GM12878 (cell line): ENCODE data around the gene NDOR1. TPM values are rescaled to one million over a fixed set of nuclear protein-coding genes. Genes with fewer than 3 reads are reported as not detected.

Experiments
- ATAC-seq: fragments of 200-7000 bp; cut with Tn5 transposase; 3 replicates; pipeline ENCODE4 v1.9.1; 2020; ENCODE audit warnings: mild to moderate bottlenecking, moderate library complexity
- BruUV-seq: library from RNA; stranded (reverse); fragments of 400-500 nt; replicated peaks from 2 replicates; lab custom pipeline; 2021; lab: Mats Ljungman, UMichigan
- CTCF ChIA-PET: fragments of 300-600 bp; sonication (Branson Sonifier 250); formaldehyde crosslinking; extraction: SDS; loops from one replicate; lab custom pipeline; 2021; ENCODE audit warnings: inconsistent platforms; lab: Yijun Ruan, JAX
- POLR2A ChIA-PET: fragments of 350-600 bp; formaldehyde crosslinking; extraction: SDS; loops from one replicate; lab custom pipeline; 2021; ENCODE audit warnings: inconsistent platforms; lab: Charles Lee
- RAD21 ChIA-PET: fragments of 300-600 bp; sonication (Branson Sonifier 250); formaldehyde crosslinking; loops from one replicate; lab custom pipeline; 2023; ENCODE audit warnings: antibody characterized with exemption; ENCODE audit not compliant: unreplicated experiment; lab: Charles Lee
- SMC1A ChIA-PET: fragments of 300-600 bp; sonication (Branson Sonifier 250); formaldehyde crosslinking; loops from one replicate; lab custom pipeline; 2023; ENCODE audit not compliant: unreplicated experiment, uncharacterized antibody; lab: Charles Lee
- DNase-seq: peaks from one replicate; pipeline ENCODE4 v3.0.0-alpha.2; 2011; ENCODE audit warnings: low read depth, low spot score
- FAIRE-seq: peaks from 3 replicates; lab custom pipeline; 2011; peaks lifted over from hg19 to GRCh38; lab: Jason Lieb, UNC
- H2AFZ ChIP-seq: 2 replicates; pipeline ENCODE4 v1.6.0; 2011; ENCODE audit warnings: low read depth, low read length, control low read depth; ENCODE audit not compliant: control insufficient read depth
- H3K27ac ChIP-seq: 2 replicates; pipeline ENCODE4 v1.5.1; 2011; ENCODE audit warnings: control low read depth; ENCODE audit not compliant: control insufficient read depth, insufficient read depth
- H3K27me3 ChIP-seq, 2 experiments: replicated peaks in 1 of 2; 2 replicates each; pipeline versions ENCODE4 v1.6.0 to v1.6.1; 2011; ENCODE audit warnings: low read length in 1 of 2; ENCODE audit not compliant: control insufficient read depth in 2 of 2, insufficient read depth in 2 of 2
- H3K36me3 ChIP-seq, 2 experiments: 2 replicates each; pipeline ENCODE4 v1.5.1; 2011; ENCODE audit warnings: low read length in 1 of 2; ENCODE audit not compliant: control insufficient read depth in 2 of 2, insufficient read depth in 2 of 2
- H3K4me1 ChIP-seq: 2 replicates; pipeline ENCODE4 v1.6.1; 2011; ENCODE audit warnings: mild to moderate bottlenecking, low read length, moderate library complexity, mixed read lengths; ENCODE audit not compliant: control insufficient read depth, insufficient read depth
- H3K4me2 ChIP-seq: 2 replicates; pipeline ENCODE4 v1.6.0; 2011; ENCODE audit warnings: control low read depth; ENCODE audit not compliant: control insufficient read depth, insufficient read depth
- H3K4me3 ChIP-seq: fragments of 200-600 bp; sonication (generic); 2 replicates; pipeline ENCODE4 v1.5.1; 2016
- H3K79me2 ChIP-seq: 2 replicates; pipeline ENCODE4 v1.6.0; 2011; ENCODE audit warnings: low read length; ENCODE audit not compliant: control insufficient read depth, insufficient read depth
- H3K9ac ChIP-seq: 2 replicates; pipeline ENCODE4 v1.8.0; 2011; ENCODE audit warnings: low read length, control low read depth, mixed read lengths; ENCODE audit not compliant: control insufficient read depth, insufficient read depth
- H3K9me3 ChIP-seq: replicated peaks from 3 replicates; pipeline ENCODE4 v1.5.1; 2011; ENCODE audit warnings: mild to moderate bottlenecking, low read length; ENCODE audit not compliant: control insufficient read depth, insufficient read depth
- H4K20me1 ChIP-seq: 2 replicates; pipeline ENCODE4 v1.6.0; 2011; ENCODE audit not compliant: control insufficient read depth, insufficient read depth
- WGBS: methylation state at CpG from one replicate; pipeline ENCODE4 v1.1.6; 2016; ENCODE audit warnings: low lambda C conversion rate; ENCODE audit not compliant: insufficient replicate concordance, insufficient coverage; ENCODE audit errors: missing lambda C conversion rate; 5-methylcytosine and 5-hydroxymethylcytosine counted together
- in situ Hi-C: fragments of 300-500 bp; cut with MboI; formaldehyde crosslinking; loops from 9 replicates; pipeline ENCODE4 v1.14.3; 2018; ENCODE audit warnings: mixed read lengths
- intact Hi-C: fragments of 100-400 bp; cut with micrococcal nuclease; formaldehyde crosslinking; loops from one replicate; pipeline ENCODE4 v1.14.2; 2022; ENCODE audit not compliant: unreplicated experiment
- polyA plus RNA-seq, 11 experiments: library from polyadenylated mRNA; depleted of rRNA in 4 of 11; unstranded in 6 of 11; stranded (reverse) in 5 of 11; fragments of >200 nt; fragmentation: Nextera tagmentation in 4 of 11; fragmentation: Illumina TruSeq in 1 of 11; extraction: Ambion mirVana in 4 of 11; extraction: Trizol in 1 of 11; gene quantifications; 1 replicate in 1 of 11; 2 replicates in 10 of 11; pipeline versions ENCODE4 v1.2.1 to v1.2.3, GENCODE V29; 2011 to 2016; ENCODE audit warnings: inconsistent platforms in 2 of 11, missing spikeins in 2 of 11, low read depth in 1 of 11
- total RNA-seq, 4 experiments: library from RNA; depleted of rRNA in 3 of 4; stranded (reverse); fragments of >200 nt in 3 of 4; fragmentation: Illumina TruSeq in 1 of 4; extraction: Trizol in 1 of 4; gene quantifications; 2 replicates each; pipeline versions ENCODE4 v1.2.1 to v1.2.3, GENCODE V29; 2013 to 2021
- TF ChIP-seq, protein P1 (sequence below): IDR thresholded peaks from 2 replicates; pipeline ENCODE4 v1.6.1; 2011; ENCODE audit warnings: low read depth, mild to moderate bottlenecking, low read length, moderate library complexity, borderline replicate concordance; ENCODE audit errors: extremely low read depth
- TF ChIP-seq, protein P2 (sequence below): fragments of 450-650 bp; IDR thresholded peaks from 2 replicates; pipeline ENCODE4 v1.6.1; 2016; ENCODE audit warnings: mild to moderate bottlenecking

NDOR1 gene
- total and polyA plus RNA-seq, 10 of the 15 experiments (the other 5 are each of a cell fraction or from before 2014, with no cell fraction given) = 0.04 to 32.9 (median 11.1) TPM

DNA sequence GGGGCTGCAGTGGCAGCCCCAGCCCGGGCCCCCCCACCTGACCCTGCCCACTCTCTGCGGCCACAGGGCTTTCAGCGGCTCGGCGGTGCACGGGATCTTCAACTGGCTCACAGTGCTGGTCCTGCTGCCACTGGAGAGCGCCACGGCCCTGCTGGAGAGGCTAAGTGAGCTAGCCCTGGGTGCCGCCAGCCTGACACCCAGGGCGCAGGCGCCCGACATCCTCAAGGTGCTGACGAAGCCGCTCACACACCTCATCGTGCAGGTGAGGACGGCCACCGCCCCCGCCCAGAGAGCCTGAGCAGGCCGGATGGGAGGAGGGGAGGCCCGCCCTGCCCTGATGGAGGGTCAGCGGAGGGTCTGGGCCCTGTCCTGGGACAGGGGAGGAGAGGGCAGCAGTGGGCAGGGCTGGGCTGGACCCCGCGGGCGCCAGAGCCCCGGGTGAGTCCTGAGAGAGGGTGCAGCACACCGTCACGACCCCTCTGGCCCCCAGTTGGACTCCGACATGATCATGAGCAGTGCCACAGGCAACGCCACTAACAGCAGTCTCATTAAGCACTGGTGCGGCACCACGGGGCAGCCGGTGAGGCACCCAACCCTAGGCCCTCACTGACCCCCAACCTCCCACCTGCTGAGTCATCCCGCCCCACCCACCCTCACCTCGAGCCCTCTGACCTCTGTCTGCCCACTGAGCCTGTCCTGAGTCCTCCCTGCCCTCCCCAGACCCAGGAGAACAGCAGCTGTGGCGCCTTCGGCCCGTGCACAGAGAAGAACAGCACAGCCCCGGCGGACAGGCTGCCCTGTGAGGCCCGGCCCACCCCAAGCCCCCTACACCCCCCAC lies 27.9 kb downstream of the NDOR1 start:
- H3K4me3 ChIP-seq = no peak overlapping the region
- H3K27ac ChIP-seq = no peak overlapping the region
- no TSS peak for BruUV-seq
- no peak overlapping the region for H3K9ac ChIP-seq
- ChIA-PET POLR2A (no interaction called here), SMC1A (no interaction called here), RAD21 (no interaction called here), CTCF (no interaction called here)
- no peaks in the 10 kb centered on the region for H3K27me3 ChIP-seq
- no peaks in the 10 kb centered on the region for H4K20me1 ChIP-seq
- DNase-seq (no peak), FAIRE-seq (no peak), ATAC-seq (no peak)
- H3K36me3 ChIP-seq = no peaks in the 10 kb centered on the region
- H3K79me2 ChIP-seq = no peaks in the 10 kb centered on the region; the same call in 1 of the 2 replicates
- WGBS = 32% methylated on average over 27 of the region's 40 CpGs
- no peaks in the 10 kb centered on the region for H3K9me3 ChIP-seq
- H3K4me1 ChIP-seq = peaks cover 19% of the 10 kb centered on the region
- H3K4me2 ChIP-seq = no peak overlapping the region
- TF ChIP-seq, protein P1, sequence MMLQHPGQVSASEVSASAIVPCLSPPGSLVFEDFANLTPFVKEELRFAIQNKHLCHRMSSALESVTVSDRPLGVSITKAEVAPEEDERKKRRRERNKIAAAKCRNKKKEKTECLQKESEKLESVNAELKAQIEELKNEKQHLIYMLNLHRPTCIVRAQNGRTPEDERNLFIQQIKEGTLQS = no peak
- TF ChIP-seq, protein P2, sequence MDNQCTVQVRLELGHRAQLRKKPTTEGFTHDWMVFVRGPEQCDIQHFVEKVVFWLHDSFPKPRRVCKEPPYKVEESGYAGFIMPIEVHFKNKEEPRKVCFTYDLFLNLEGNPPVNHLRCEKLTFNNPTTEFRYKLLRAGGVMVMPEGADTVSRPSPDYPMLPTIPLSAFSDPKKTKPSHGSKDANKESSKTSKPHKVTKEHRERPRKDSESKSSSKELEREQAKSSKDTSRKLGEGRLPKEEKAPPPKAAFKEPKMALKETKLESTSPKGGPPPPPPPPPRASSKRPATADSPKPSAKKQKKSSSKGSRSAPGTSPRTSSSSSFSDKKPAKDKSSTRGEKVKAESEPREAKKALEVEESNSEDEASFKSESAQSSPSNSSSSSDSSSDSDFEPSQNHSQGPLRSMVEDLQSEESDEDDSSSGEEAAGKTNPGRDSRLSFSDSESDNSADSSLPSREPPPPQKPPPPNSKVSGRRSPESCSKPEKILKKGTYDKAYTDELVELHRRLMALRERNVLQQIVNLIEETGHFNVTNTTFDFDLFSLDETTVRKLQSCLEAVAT = no peak
- no peak overlapping the region for H2AFZ ChIP-seq
- intact Hi-C loops = no loop called here
- in situ Hi-C loops = no loop called here
